SK-N-SH (cell line): ENCODE data around the gene ZFYVE19. TPM values are rescaled to one million over a fixed set of nuclear protein-coding genes. Genes with fewer than 3 reads are reported as not detected.

Source experiments
- CTCF ChIA-PET: fragments of 300-600, 350-600 bp; formaldehyde crosslinking; extraction: SDS; loops from one replicate; lab custom pipeline; 2021; lab: Yijun Ruan, JAX
- POLR2A ChIA-PET: fragments of 350-600 bp; sonication (Branson Sonifier 250); formaldehyde crosslinking; extraction: SDS; loops from one replicate; lab custom pipeline; 2020; ENCODE audit warnings: antibody characterized with exemption, inconsistent platforms; lab: Yijun Ruan, JAX
- DNase-seq: peaks from one replicate; pipeline ENCODE4 v3.0.0; 2012
- H2AFZ ChIP-seq: fragments of 200-600 bp; sonication (generic); 2 replicates; pipeline ENCODE4 v1.8.1; 2016; ENCODE audit warnings: antibody characterized with exemption, mild to moderate bottlenecking, low read depth
- H3F3A ChIP-seq: fragments of 200-600 bp; sonication (generic); replicated peaks from 2 replicates; pipeline ENCODE3; 2016; ENCODE audit warnings: antibody characterized with exemption, mild to moderate bottlenecking; ENCODE audit not compliant: insufficient read depth
- H3K27ac ChIP-seq, 2 experiments: fragments of 200-500 bp in 1 of 2; fragments of 200-600 bp in 1 of 2; sonication (Bioruptor generic) in 1 of 2; sonication (generic), shearing (Covaris generic) in 1 of 2; 2 replicates each; pipeline versions ENCODE4 v1.5.1 to v1.6.1; 2014 to 2016; ENCODE audit warnings: low read depth in 2 of 2, inconsistent platforms in 1 of 2, low read length in 1 of 2, mild to moderate bottlenecking in 1 of 2, mixed read lengths in 1 of 2
- H3K27me3 ChIP-seq: fragments of 200-600 bp; sonication (generic), shearing (Covaris generic); 2 replicates; pipeline ENCODE4 v1.6.1; 2016; ENCODE audit warnings: mixed run types; ENCODE audit not compliant: insufficient read depth
- H3K36me3 ChIP-seq, 2 experiments: fragments of 200-500 bp in 1 of 2; fragments of 200-600 bp in 1 of 2; sonication (Bioruptor generic) in 1 of 2; sonication (generic) in 1 of 2; replicated peaks in 1 of 2; 2 replicates each; pipeline versions ENCODE3 to v1.5.1; 2014 to 2016; ENCODE audit warnings: low read length in 1 of 2, mild to moderate bottlenecking in 1 of 2; ENCODE audit not compliant: insufficient read depth in 2 of 2, control insufficient read depth in 1 of 2
- H3K4me1 ChIP-seq, 2 experiments: fragments of 200-500 bp in 1 of 2; fragments of 200-600 bp in 1 of 2; sonication (Bioruptor generic) in 1 of 2; sonication (generic), shearing (Covaris generic) in 1 of 2; 2 replicates each; pipeline versions ENCODE4 v1.5.1 to v1.6.1; 2014 to 2016; ENCODE audit warnings: low read depth in 1 of 2, low read length in 1 of 2, mixed run types in 1 of 2; ENCODE audit not compliant: insufficient read depth in 2 of 2, control insufficient read depth in 1 of 2
- H3K4me2 ChIP-seq: fragments of 200-600 bp; sonication (generic), shearing (Covaris generic); 2 replicates; pipeline ENCODE4 v1.6.1; 2017; ENCODE audit warnings: mixed run types
- H3K4me3 ChIP-seq, 2 experiments: fragments of 200-500 bp in 1 of 2; fragments of 200-600 bp in 1 of 2; sonication (Bioruptor generic) in 1 of 2; sonication (generic), shearing (Covaris generic) in 1 of 2; 2 replicates each; pipeline versions ENCODE4 v1.5.1 to v1.8.1; 2014 to 2016; ENCODE audit warnings: low read depth in 2 of 2, inconsistent platforms in 1 of 2, low read length in 1 of 2, mild to moderate bottlenecking in 1 of 2, mixed read lengths in 1 of 2, moderate library complexity in 1 of 2
- H3K79me2 ChIP-seq: fragments of 200-600 bp; sonication (generic); 2 replicates; pipeline ENCODE4 v1.8.1; 2017; ENCODE audit warnings: mild to moderate bottlenecking; ENCODE audit not compliant: insufficient read depth
- H3K9ac ChIP-seq: fragments of 200-600 bp; sonication (generic); 2 replicates; pipeline ENCODE4 v1.6.1; 2017; ENCODE audit warnings: mixed run types
- H3K9me2 ChIP-seq: fragments of 200-600 bp; sonication (generic); 2 replicates; pipeline ENCODE4 v1.6.1; 2017; ENCODE audit warnings: mixed run types
- H3K9me3 ChIP-seq: fragments of 200-600 bp; sonication (generic); 2 replicates; pipeline ENCODE4 v1.6.1; 2017; ENCODE audit warnings: mixed run types, mild to moderate bottlenecking, moderate library complexity
- H4K20me1 ChIP-seq: fragments of 200-600 bp; sonication (generic); 2 replicates; pipeline ENCODE4 v1.6.1; 2017; ENCODE audit warnings: mild to moderate bottlenecking, mixed run types; ENCODE audit not compliant: insufficient read depth
- ELF1 ChIP-seq: IDR thresholded peaks from 2 replicates; pipeline ENCODE4 v1.4.0; 2012
- EP300 ChIP-seq, 2 experiments: IDR thresholded peaks; 2 replicates each; pipeline versions ENCODE4 v1.4.0 to v1.6.1; 2012; ENCODE audit warnings: borderline replicate concordance in 1 of 2, low read depth in 1 of 2, low read length in 1 of 2
- NFIC ChIP-seq: IDR thresholded peaks from 2 replicates; pipeline ENCODE4 v1.4.0; 2012; ENCODE audit warnings: borderline replicate concordance
- POLR2AphosphoS5 ChIP-seq: IDR thresholded peaks from 2 replicates; pipeline ENCODE4 v1.6.1; 2012; ENCODE audit warnings: low read depth, low read length
- REST ChIP-seq: IDR thresholded peaks from 2 replicates; pipeline ENCODE4 v1.6.1; 2012; ENCODE audit warnings: mild to moderate bottlenecking, low read depth, low read length, moderate library complexity
- RFX5 ChIP-seq: IDR thresholded peaks from 2 replicates; pipeline ENCODE4 v1.6.1; 2012; ENCODE audit warnings: mild to moderate bottlenecking, improper control_type of control experiment, low read length
- TAF1 ChIP-seq: IDR thresholded peaks from 2 replicates; pipeline ENCODE4 v1.6.1; 2012; ENCODE audit warnings: low read depth, mild to moderate bottlenecking, low read length, moderate library complexity, borderline replicate concordance
- ZBTB33 ChIP-seq: IDR thresholded peaks from 2 replicates; pipeline ENCODE4 v1.4.0; 2012; ENCODE audit warnings: low read depth, borderline replicate concordance
- WGBS: methylation state at CpG from one replicate; pipeline ENCODE4 v1.1.6; 2017; ENCODE audit warnings: low lambda C conversion rate; 5-methylcytosine and 5-hydroxymethylcytosine counted together
- polyA plus RNA-seq, 3 experiments: library from polyadenylated mRNA; depleted of rRNA; stranded (reverse); fragments of >200 nt; gene quantifications; 2 replicates each; pipeline ENCODE4 v1.2.3, GENCODE V29; 2012

The ZFYVE19 gene
- polyA plus RNA-seq, 1 of the 3 experiments (the other 2 are of a cell fraction): 35.5 TPM

GRCh38 chr15:40854161-40854560 is 47.3 kb downstream of the ZFYVE19 start (continued):
- no peak for TF ChIP-seq ZBTB33

- Histone ChIP-seq H3K27ac (no peak overlapping the region), H3K9me2 (no peaks in the 10 kb centered on the region), H3F3A (peaks cover 3% of the 10 kb centered on the region), H3K4me2 (no peak overlapping the region), H3K36me3 (no peaks in the 10 kb centered on the region), H3K4me3 (no peak overlapping the region), H3K27me3 (no peaks in the 10 kb centered on the region), H3K79me2 (no peaks in the 10 kb centered on the region), H3K9ac (no peak overlapping the region), H4K20me1 (no peaks in the 10 kb centered on the region), H3K4me1 (peaks cover 0 to 3% of the 10 kb centered on the region in 2 experiments; a peak in 1 of 4 replicates), H3K9me3 (no peaks in the 10 kb centered on the region), H2AFZ (no peak overlapping the region)
- TF ChIP-seq ZBTB33 (no peak), TAF1 (no peak), EP300 (IDR thresholded peaks at IDR 0.05; ENCODE audit: borderline replicate concordance in 1 of 2, low read depth in 1 of 2, low read length in 1 of 2) (no peak), POLR2AphosphoS5 (no peak), ELF1 (no peak), REST (no peak), RFX5 (no peak), NFIC (no peak)
- ChIA-PET POLR2A (no interaction called here), CTCF (interaction anchor here (1.2 to 5.1 kb wide), 2 partner anchors 9 to 28 kb away, joined by 4 to 120 read pairs; partner anchors contain the start of genes PPP1R14D and SPINT1)
- DNase-seq: no peak
- 61% methylated on average over 3 of the region's 13 CpGs for WGBS
Observed at GRCh38 chr15:40855706-40856234, 48.9 kb downstream of the ZFYVE19 start.
